Keratinocyte (primary cell): ENCODE data around the gene NECTIN1. TPM values are rescaled to one million over a fixed set of nuclear protein-coding genes. Genes with fewer than 3 reads are reported as not detected.

ENCODE experiments used
- DNase-seq: peaks from one replicate; pipeline ENCODE4 v3.0.0-alpha.2; 2011; ENCODE audit warnings: low read depth, missing footprints, low spot score
- FAIRE-seq: peaks from 2 replicates; lab custom pipeline; 2011; peaks lifted over from hg19 to GRCh38; lab: Jason Lieb, UNC
- H2AFZ ChIP-seq: 2 replicates; pipeline ENCODE4 v1.6.0; 2012; ENCODE audit warnings: low read length, control low read depth, inconsistent platforms; ENCODE audit not compliant: control insufficient read depth
- H3K27ac ChIP-seq: 2 replicates; pipeline ENCODE4 v1.5.1; 2011; ENCODE audit warnings: low read length; ENCODE audit not compliant: control insufficient read depth, insufficient read depth
- H3K27me3 ChIP-seq: 3 replicates; pipeline ENCODE4 v1.6.0; 2011; ENCODE audit warnings: low read length; ENCODE audit not compliant: control insufficient read depth, insufficient read depth; ENCODE audit errors: extremely low read depth
- H3K36me3 ChIP-seq, 2 experiments: 2 replicates in 1 of 2; 3 replicates in 1 of 2; pipeline ENCODE4 v1.5.1; 2011; ENCODE audit warnings: low read length in 2 of 2, mild to moderate bottlenecking in 1 of 2; ENCODE audit not compliant: control insufficient read depth in 2 of 2, insufficient read depth in 2 of 2; ENCODE audit errors: extremely low read depth in 1 of 2
- H3K4me1 ChIP-seq: 3 replicates; pipeline ENCODE4 v1.5.1; 2011; ENCODE audit warnings: low read length; ENCODE audit not compliant: control insufficient read depth, insufficient read depth; ENCODE audit errors: extremely low read depth
- H3K4me2 ChIP-seq: 3 replicates; pipeline ENCODE4 v1.6.0; 2011; ENCODE audit warnings: low read depth, low read length; ENCODE audit not compliant: control insufficient read depth, insufficient read depth; ENCODE audit errors: extremely low read depth
- H3K4me3 ChIP-seq, 3 experiments: fragments of 200-600 bp in 1 of 3; sonication (generic) in 1 of 3; 2 replicates in 2 of 3; 3 replicates in 1 of 3; pipeline ENCODE4 v1.5.1; 2011 to 2016; ENCODE audit warnings: low read length in 3 of 3, mild to moderate bottlenecking in 3 of 3, control low read depth in 2 of 3, inconsistent platforms in 1 of 3, low read depth in 1 of 3, mixed read lengths in 1 of 3, mixed run types in 1 of 3, moderate library complexity in 1 of 3; ENCODE audit not compliant: control insufficient read depth in 2 of 3, insufficient read depth in 2 of 3; ENCODE audit errors: extremely low read depth in 1 of 3
- H3K79me2 ChIP-seq: 2 replicates; pipeline ENCODE4 v1.6.0; 2012; ENCODE audit warnings: low read length; ENCODE audit not compliant: control insufficient read depth, insufficient read depth
- H3K9ac ChIP-seq: 3 replicates; pipeline ENCODE4 v1.6.0; 2011; ENCODE audit warnings: low read length; ENCODE audit not compliant: control insufficient read depth, insufficient read depth; ENCODE audit errors: extremely low read depth
- H3K9me1 ChIP-seq: 3 replicates; pipeline ENCODE4 v1.6.0; 2011; ENCODE audit warnings: low read length; ENCODE audit not compliant: control insufficient read depth, insufficient read depth; ENCODE audit errors: extremely low read depth
- H3K9me3 ChIP-seq: 2 replicates; pipeline ENCODE4 v1.5.1; 2012; ENCODE audit warnings: low read depth, low read length; ENCODE audit not compliant: control insufficient read depth
- H4K20me1 ChIP-seq: 3 replicates; pipeline ENCODE4 v1.6.0; 2011; ENCODE audit warnings: low read length; ENCODE audit not compliant: control insufficient read depth, insufficient read depth; ENCODE audit errors: extremely low read depth
- EZH2 ChIP-seq: IDR thresholded peaks from one replicate; pipeline ENCODE4 v1.6.1; 2012; ENCODE audit warnings: inconsistent platforms, mild to moderate bottlenecking, low read length, moderate library complexity
- dilution Hi-C: fragments of 300-500 bp; cut with MboI; formaldehyde crosslinking; loops from one replicate; pipeline ENCODE4 v1.7.0; 2020; ENCODE audit warnings: low sequenced_read_pairs; ENCODE audit not compliant: extremely low pct_ligation_motif_present
- polyA plus RNA-seq, 5 experiments: library from polyadenylated mRNA; depleted of rRNA in 3 of 5; stranded (reverse) in 3 of 5; stranded (forward) in 1 of 5; unstranded in 1 of 5; fragments of >200 nt; gene quantifications; 1 replicate in 1 of 5; 2 replicates in 3 of 5; 3 replicates in 1 of 5; pipeline versions ENCODE4 v1.2.1 to v1.2.3, GENCODE V29; 2011 to 2012; ENCODE audit warnings: missing spikeins in 2 of 5, low read depth in 1 of 5, low replicate concordance in 1 of 5
- TF ChIP-seq, protein P1 (sequence below), 3 experiments: IDR thresholded peaks in 1 of 3; conservative IDR thresholded peaks in 1 of 3; optimal IDR thresholded peaks in 1 of 3; 2 replicates in 2 of 3; 3 replicates in 1 of 3; pipeline versions ENCODE3 to v1.5.1; 2011; ENCODE audit warnings: low read length in 3 of 3, mild to moderate bottlenecking in 3 of 3, moderate library complexity in 2 of 3, control low read depth in 1 of 3, inconsistent platforms in 1 of 3; ENCODE audit not compliant: insufficient read depth in 2 of 3; ENCODE audit errors: extremely low read depth in 1 of 3

NECTIN1 gene
- polyA plus RNA-seq, 1 donor (not counting 4 experiments of a cell fraction or from before 2014, with no cell fraction given): 37.5 TPM

DNA sequence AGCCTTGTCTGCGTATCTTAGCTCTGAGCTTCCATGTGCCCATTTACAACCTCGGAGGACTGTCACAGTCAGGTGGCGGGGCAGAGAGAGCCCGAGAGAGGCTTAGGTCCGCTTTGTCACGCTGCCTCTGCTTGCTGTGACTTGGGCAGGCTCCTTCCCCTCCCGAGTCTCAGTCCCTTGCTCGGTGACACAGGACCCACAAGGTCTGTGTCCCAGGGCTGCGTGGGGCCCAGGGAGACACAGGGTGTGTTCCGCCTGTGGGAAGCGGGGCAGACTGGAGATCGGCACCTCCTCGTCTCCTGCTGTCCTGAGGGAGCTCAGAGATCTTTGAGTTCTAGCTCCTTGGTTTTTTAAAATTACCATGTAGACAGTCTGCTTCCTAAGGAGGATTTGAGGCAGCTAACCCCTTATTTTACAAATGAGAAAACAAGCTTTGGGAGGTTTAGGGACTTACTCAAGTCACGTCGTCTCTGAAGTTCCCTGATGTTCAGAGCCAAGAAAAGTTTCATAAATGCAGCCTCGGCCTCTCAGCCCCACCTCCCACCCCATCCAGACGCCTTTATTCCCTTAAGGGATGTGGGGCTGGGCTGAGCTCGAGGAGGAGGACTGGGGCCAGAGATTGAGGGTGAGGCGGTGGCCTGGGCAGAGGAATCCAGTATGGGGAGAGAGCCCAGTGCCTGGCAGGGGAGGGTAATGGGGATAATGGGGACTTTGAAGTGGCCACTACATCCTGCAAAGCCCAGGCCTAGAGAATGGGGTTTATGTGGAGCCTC, 103.6 kb downstream of the NECTIN1 start:
- no peak for TF ChIP-seq EZH2
- TF ChIP-seq, protein P1, sequence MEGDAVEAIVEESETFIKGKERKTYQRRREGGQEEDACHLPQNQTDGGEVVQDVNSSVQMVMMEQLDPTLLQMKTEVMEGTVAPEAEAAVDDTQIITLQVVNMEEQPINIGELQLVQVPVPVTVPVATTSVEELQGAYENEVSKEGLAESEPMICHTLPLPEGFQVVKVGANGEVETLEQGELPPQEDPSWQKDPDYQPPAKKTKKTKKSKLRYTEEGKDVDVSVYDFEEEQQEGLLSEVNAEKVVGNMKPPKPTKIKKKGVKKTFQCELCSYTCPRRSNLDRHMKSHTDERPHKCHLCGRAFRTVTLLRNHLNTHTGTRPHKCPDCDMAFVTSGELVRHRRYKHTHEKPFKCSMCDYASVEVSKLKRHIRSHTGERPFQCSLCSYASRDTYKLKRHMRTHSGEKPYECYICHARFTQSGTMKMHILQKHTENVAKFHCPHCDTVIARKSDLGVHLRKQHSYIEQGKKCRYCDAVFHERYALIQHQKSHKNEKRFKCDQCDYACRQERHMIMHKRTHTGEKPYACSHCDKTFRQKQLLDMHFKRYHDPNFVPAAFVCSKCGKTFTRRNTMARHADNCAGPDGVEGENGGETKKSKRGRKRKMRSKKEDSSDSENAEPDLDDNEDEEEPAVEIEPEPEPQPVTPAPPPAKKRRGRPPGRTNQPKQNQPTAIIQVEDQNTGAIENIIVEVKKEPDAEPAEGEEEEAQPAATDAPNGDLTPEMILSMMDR (optimal IDR thresholded peaks at IDR 0.05 in 1 of 3, IDR thresholded peaks at IDR 0.05 in 1 of 3, conservative IDR thresholded peaks at IDR 0.05 in 1 of 3; ENCODE audit: extremely low read depth in 1 of 3, insufficient read depth in 2 of 3, low read length in 3 of 3): no peak
- Histone ChIP-seq H3K4me3 (no peak overlapping the region), H3K36me3 (no peaks in the 10 kb centered on the region), H2AFZ (no peak overlapping the region), H3K9ac (no peak overlapping the region), H3K79me2 (no peaks in the 10 kb centered on the region), H3K27me3 (peaks cover 25% of the 10 kb centered on the region), H4K20me1 (no peaks in the 10 kb centered on the region), H3K9me3 (no peaks in the 10 kb centered on the region), H3K9me1 (no peaks in the 10 kb centered on the region), H3K4me2 (no peak overlapping the region), H3K4me1 (no peaks in the 10 kb centered on the region), H3K27ac (no peak overlapping the region)
- FAIRE-seq: no peak
- dilution Hi-C loops: no loop called here
- DNase-seq: no peak

DNA sequence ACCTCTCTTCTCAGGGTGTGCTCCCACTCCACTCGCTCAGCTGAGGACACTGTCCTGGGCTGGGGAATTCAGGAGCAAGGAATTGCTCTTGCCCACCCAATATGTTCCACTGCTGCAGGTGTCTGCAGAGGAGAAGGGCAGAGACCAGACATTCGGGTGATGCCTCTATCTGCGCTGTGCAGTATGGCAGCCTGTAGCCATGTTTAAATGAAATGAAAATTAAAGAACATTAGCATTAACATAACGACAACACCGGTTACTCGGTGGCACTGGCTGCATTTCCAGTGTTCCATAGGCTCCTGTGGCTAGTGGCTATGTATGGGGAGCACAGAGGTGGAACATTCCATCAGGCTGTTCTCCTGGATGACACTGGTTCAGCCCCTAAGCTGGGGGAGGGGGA, 104.4 kb downstream of the NECTIN1 start:
- H3K9me3 ChIP-seq: no peaks in the 10 kb centered on the region
- dilution Hi-C loops: no loop called here
- no peaks in the 10 kb centered on the region for H3K79me2 ChIP-seq
- no peaks in the 10 kb centered on the region for H3K4me1 ChIP-seq
- H3K4me2 ChIP-seq: no peak overlapping the region
- FAIRE-seq (no peak), DNase-seq (no peak)
- H2AFZ ChIP-seq: no peak overlapping the region
- H3K9me1 ChIP-seq: no peaks in the 10 kb centered on the region
- no peak overlapping the region for H3K4me3 ChIP-seq
- H3K27me3 ChIP-seq: peaks cover 21% of the 10 kb centered on the region
- TF ChIP-seq EZH2: no peak
- TF ChIP-seq, protein P1 (optimal IDR thresholded peaks at IDR 0.05 in 1 of 3, IDR thresholded peaks at IDR 0.05 in 1 of 3, conservative IDR thresholded peaks at IDR 0.05 in 1 of 3; ENCODE audit: extremely low read depth in 1 of 3, insufficient read depth in 2 of 3, low read length in 3 of 3): peak in 1 of 3 experiments; percentile 0
- no peak overlapping the region for H3K27ac ChIP-seq
- H3K36me3 ChIP-seq: no peaks in the 10 kb centered on the region
- H4K20me1 ChIP-seq: no peaks in the 10 kb centered on the region
- no peak overlapping the region for H3K9ac ChIP-seq
